Mucosa of descending colon (tissue), 3 donors: ENCODE results near the gene SCGB1D1. TPM values are rescaled to one million over a fixed set of nuclear protein-coding genes. Genes with fewer than 3 reads are reported as not detected.

Experiments
- ATAC-seq: fragments of 200-7000 bp; cut with Tn5 transposase; one replicate; pipeline ENCODE4 v1.9.1; 2020; ENCODE audit warnings: mild to moderate bottlenecking, moderate library complexity
- DNase-seq, 3 donors: peaks; one replicate each; pipeline ENCODE4 v3.0.0-alpha.2; 2020
- H3K36me3 ChIP-seq: fragments of 200-600 bp; one replicate; pipeline ENCODE4 v1.8.0; 2021; ENCODE audit warnings: low read depth, mild to moderate bottlenecking
- H3K4me1 ChIP-seq: fragments of 200-600 bp; one replicate; pipeline ENCODE4 v1.8.0; 2021; ENCODE audit warnings: low read depth, mild to moderate bottlenecking
- H3K4me3 ChIP-seq: fragments of 200-600 bp; one replicate; pipeline ENCODE4 v1.8.0; 2021; ENCODE audit warnings: mild to moderate bottlenecking
- H3K9me3 ChIP-seq: fragments of 200-600 bp; one replicate; pipeline ENCODE4 v1.8.0; 2021; ENCODE audit warnings: mild to moderate bottlenecking
- CTCF ChIP-seq: fragments of 200-600 bp; IDR thresholded peaks from one replicate; pipeline ENCODE4 v1.8.0; 2022; ENCODE audit warnings: antibody characterized with exemption, mild to moderate bottlenecking
- intact Hi-C, 2 donors: fragments of 100-400 bp; cut with DNase I in 1 of 2; cut with micrococcal nuclease in 1 of 2; formaldehyde crosslinking; loops; one replicate each; pipeline versions ENCODE4 v1.11.0 to v1.11.1; 2022; cut with DNase I, micrococcal nuclease
- total RNA-seq, 3 donors: library from RNA; stranded (reverse); fragmentation: NEBNext Ultra II Directional in 2 of 3; extraction: Animal tissue kit (Norgen Biotek cat#: 25700) in 2 of 3; gene quantifications; one replicate each; pipeline versions ENCODE4 v1.2.1 to v1.2.4, GENCODE V29; 2021 to 2023
- donor health status: DM: no; HTN: no; CAD: no; lungs with moderate emphysema.
- donor health status: DM: no; HTN: no; CAD: no.
- donor health status: DM: no; HTN: yes; CAD: no.

The SCGB1D1 gene
- total RNA-seq, 3 donors from 2014 or later, result not detected

GRCh38 chr11:62143727-62144126 lies 46.3 kb upstream of the SCGB1D1 start:
- ATAC-seq (no peak), DNase-seq (no peak)
- Histone ChIP-seq H3K9me3 (no peaks in the 10 kb centered on the region), H3K36me3 (peaks cover 12% of the 10 kb centered on the region), H3K4me3 (no peak overlapping the region), H3K4me1 (no peaks in the 10 kb centered on the region)
- intact Hi-C loops, result no loop called here
- TF ChIP-seq CTCF, result no peak

GRCh38 chr11:62144641-62145255 lies 45.3 kb upstream of the SCGB1D1 start:
- Histone ChIP-seq H3K4me1 (no peaks in the 10 kb centered on the region), H3K9me3 (no peaks in the 10 kb centered on the region), H3K4me3 (no peak overlapping the region), H3K36me3 (peaks cover 9% of the 10 kb centered on the region)
- no peak for ATAC-seq
- intact Hi-C loops, result no loop called here
- DNase-seq, result no peak
- no peak for TF ChIP-seq CTCF

GRCh38 chr11:62145261-62145871 lies 44.6 kb upstream of the SCGB1D1 start:
- H3K4me1 ChIP-seq, result no peaks in the 10 kb centered on the region
- H3K9me3 ChIP-seq, result no peaks in the 10 kb centered on the region
- TF ChIP-seq CTCF, result no peak
- H3K36me3 ChIP-seq, result peaks cover 7% of the 10 kb centered on the region
- intact Hi-C loops, result no loop called here
- H3K4me3 ChIP-seq, result no peak overlapping the region
- ATAC-seq, result no peak
- no peak for DNase-seq

- H3K4me1 ChIP-seq, result no peaks in the 10 kb centered on the region
- no peaks in the 10 kb centered on the region for H3K9me3 ChIP-seq
- no peak overlapping the region for H3K4me3 ChIP-seq
- no peak for TF ChIP-seq CTCF
- peaks cover 2% of the 10 kb centered on the region for H3K36me3 ChIP-seq
- DNase-seq, result no peak
- no peak for ATAC-seq
- intact Hi-C loops, result no loop called here
Observed at GRCh38 chr11:62146476-62147200, 43.4 kb upstream of the SCGB1D1 start.

GRCh38 chr11:62147545-62147944 lies 42.5 kb upstream of the SCGB1D1 start:
- intact Hi-C loops, result no loop called here
- peaks cover 2% of the 10 kb centered on the region for H3K36me3 ChIP-seq
- DNase-seq (no peak), ATAC-seq (no peak)
- no peaks in the 10 kb centered on the region for H3K4me1 ChIP-seq
- TF ChIP-seq CTCF, result no peak
- H3K9me3 ChIP-seq, result no peaks in the 10 kb centered on the region
- H3K4me3 ChIP-seq, result no peak overlapping the region
